ENCODE measurements around the gene GJB2.

Gene GJB2

GRCh38 chr13:20140487-20140886 is 52.3 kb downstream of the GJB2 start:
- no peak for DNase-seq

GRCh38 chr13:20137875-20138274 is 54.9 kb downstream of the GJB2 start:
- DNase-seq = no peak

Measured in amniotic stem cell (primary cell).